IMR-90 (cell line): ENCODE data around the gene ADGRL1. TPM values are rescaled to one million over a fixed set of nuclear protein-coding genes. Genes with fewer than 3 reads are reported as not detected.

Experiments
- microRNA-seq, 2 experiments: library from miRNA; stranded (forward) in 1 of 2; unstranded in 1 of 2; fragments of 10-50 nt in 1 of 2; fragments of <30 nt in 1 of 2; gene quantifications in 1 of 2; microRNA quantifications in 1 of 2; one replicate each; pipeline versions ENCODE3 to v1.1.0; 2013 to 2020; ENCODE audit not compliant: insufficient read depth in 1 of 2, insufficient read length in 1 of 2, unreplicated experiment in 1 of 2
- polyA plus RNA-seq, 3 experiments: library from polyadenylated mRNA; depleted of rRNA; stranded (reverse); fragments of >200 nt; gene quantifications; 2 replicates each; pipeline ENCODE4 v1.2.3, GENCODE V29; 2012; ENCODE audit warnings: low replicate concordance in 1 of 3
- small RNA-seq, 5 experiments: library from RNA; depleted of rRNA; stranded (forward); fragments of <200 nt; gene quantifications; one replicate each; pipeline ENCODE3, GENCODE V24; 2012
- total RNA-seq: library from RNA; depleted of rRNA; stranded (reverse); fragments of >200 nt; gene quantifications from 2 replicates; pipeline ENCODE4 v1.2.3, GENCODE V29; 2012; rRNA removed

The ADGRL1 gene
- total and polyA plus RNA-seq, 2 of the 4 experiments (the other 2 are of a cell fraction) = 0.72 to 2.2 TPM

Small RNA genes lying within 50 kb of the gene (microRNA-seq; reads per million reads assigned to microRNA genes)
- gene RN7SL231P (ENCODE audit: insufficient read depth, insufficient read length) = not detected

Small RNA genes lying within 50 kb of the gene (small RNA-seq; reads per million reads assigned to genes)
- 0 reads per million in 5 experiments for gene RN7SL231P

Other genes starting within 250 kb of the ADGRL1 start
- gene RFX1, start 199.8 kb downstream of the ADGRL1 start, total RNA-seq = 0.36 and 0.83 TPM in 2 replicates
- gene RFX1, start 199.8 kb downstream of the ADGRL1 start, polyA plus RNA-seq (2012; rRNA removed) = 3.1 TPM in 2 replicates
- gene RLN3, start 178.0 kb downstream of the ADGRL1 start, total RNA-seq = not detected in 2 replicates
- not detected in 2 replicates for gene RLN3, start 178.0 kb downstream of the ADGRL1 start, polyA plus RNA-seq (2012; rRNA removed)
- 2.8 and 2.9 TPM in 2 replicates for gene IL27RA, start 174.4 kb downstream of the ADGRL1 start, total RNA-seq
- 4.7 and 5.1 TPM in 2 replicates for gene IL27RA, start 174.4 kb downstream of the ADGRL1 start, polyA plus RNA-seq (2012; rRNA removed)
- gene PALM3, start 144.1 kb downstream of the ADGRL1 start, total RNA-seq = under 0.01 and 0.18 TPM in 2 replicates
- gene PALM3, start 144.1 kb downstream of the ADGRL1 start, polyA plus RNA-seq (2012; rRNA removed) = 0.52 and 0.84 TPM in 2 replicates
- gene MISP3, start 133.4 kb downstream of the ADGRL1 start, total RNA-seq = under 0.01 TPM in 2 replicates
- gene MISP3, start 133.4 kb downstream of the ADGRL1 start, polyA plus RNA-seq (2012; rRNA removed) = 0.68 and 0.86 TPM in 2 replicates
- gene C19orf67, start 120.4 kb downstream of the ADGRL1 start, total RNA-seq = not detected in 2 replicates
- gene C19orf67, start 120.4 kb downstream of the ADGRL1 start, polyA plus RNA-seq (2012; rRNA removed) = not detected in 2 replicates
- 6.5 and 7.5 TPM in 2 replicates for gene SAMD1, start 115.4 kb downstream of the ADGRL1 start, total RNA-seq
- gene SAMD1, start 115.4 kb downstream of the ADGRL1 start, polyA plus RNA-seq (2012; rRNA removed) = 14.1 and 16.3 TPM in 2 replicates
- 18.1 TPM in 2 replicates for gene PRKACA, start 88.4 kb downstream of the ADGRL1 start, total RNA-seq
- gene PRKACA, start 88.4 kb downstream of the ADGRL1 start, polyA plus RNA-seq (2012; rRNA removed) = 67.1 and 94.5 TPM in 2 replicates
- gene ASF1B, start 69.6 kb downstream of the ADGRL1 start, total RNA-seq = 10.4 and 13.1 TPM in 2 replicates
- gene ASF1B, start 69.6 kb downstream of the ADGRL1 start, polyA plus RNA-seq (2012; rRNA removed) = 11.3 and 12.1 TPM in 2 replicates
- 7.5 and 7.7 TPM in 2 replicates for gene ADGRE5, start 175.3 kb upstream of the ADGRL1 start, total RNA-seq
- 14.6 and 15.0 TPM in 2 replicates for gene ADGRE5, start 175.3 kb upstream of the ADGRL1 start, polyA plus RNA-seq (2012; rRNA removed)
- gene DDX39A, start 213.2 kb upstream of the ADGRL1 start, total RNA-seq = 77.5 and 83.0 TPM in 2 replicates
- gene DDX39A, start 213.2 kb upstream of the ADGRL1 start, polyA plus RNA-seq (2012; rRNA removed) = 82.5 and 89.3 TPM in 2 replicates
- gene PKN1, start 227.1 kb upstream of the ADGRL1 start, total RNA-seq = 39.4 and 41.4 TPM in 2 replicates
- 39.1 and 44.1 TPM in 2 replicates for gene PKN1, start 227.1 kb upstream of the ADGRL1 start, polyA plus RNA-seq (2012; rRNA removed)